ENCODE results near the gene KPTN. TPM values are rescaled to one million over a fixed set of nuclear protein-coding genes. Genes with fewer than 3 reads are reported as not detected.

The KPTN gene
- total RNA-seq, 1 donor from 2014 or later = 9.3 TPM

GRCh38 chr19:47521473-47522180 lies 37.6 kb upstream of the KPTN start:
- Histone ChIP-seq H3K27ac (peak overlapping the region; percentile 36), H3K27me3 (no peaks in the 10 kb centered on the region), H3K4me1 (peaks cover 14% of the 10 kb centered on the region), H3K9me3 (no peaks in the 10 kb centered on the region), H3K36me3 (no peaks in the 10 kb centered on the region), H3K4me3 (no peak overlapping the region)
- TF ChIP-seq CTCF (IDR thresholded peaks at IDR 0.05) = no peak
- ATAC-seq (no peak), DNase-seq (no peak)
- intact Hi-C loops (cut with DNase I) = no loop called here

DNA sequence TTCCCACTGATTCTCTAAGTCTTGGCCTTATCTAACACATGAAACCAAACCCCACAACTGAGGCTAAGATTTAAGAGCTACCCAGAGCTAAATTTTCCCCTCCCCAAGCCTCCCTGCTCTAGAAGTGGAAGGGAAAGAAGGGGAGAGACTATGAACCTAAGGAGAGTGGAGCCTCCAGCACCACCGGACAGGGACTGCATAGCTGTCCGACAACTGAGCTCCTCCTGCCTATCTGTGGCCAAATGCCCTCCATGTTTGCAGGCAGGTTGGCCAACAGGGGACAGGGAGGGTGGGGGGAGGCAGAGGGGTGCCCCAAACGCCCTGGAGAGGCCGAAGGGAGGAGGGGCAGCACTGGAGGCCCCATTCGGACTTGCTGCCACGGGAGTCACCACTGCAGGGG lies 36.8 kb upstream of the KPTN start:
- no peak for TF ChIP-seq CTCF (IDR thresholded peaks at IDR 0.05)
- ATAC-seq = no peak
- H3K36me3 ChIP-seq = no peaks in the 10 kb centered on the region

GRCh38 chr19:47520343-47520806 lies 36.4 kb upstream of the KPTN start:
- Histone ChIP-seq H3K4me1 (peaks cover 24% of the 10 kb centered on the region), H3K4me3 (no peak overlapping the region), H3K36me3 (no peaks in the 10 kb centered on the region), H3K9me3 (no peaks in the 10 kb centered on the region), H3K27ac (no peak overlapping the region), H3K27me3 (no peaks in the 10 kb centered on the region)
- ATAC-seq (no peak), DNase-seq (no peak)
- intact Hi-C loops (cut with DNase I) = no loop called here
- TF ChIP-seq CTCF (IDR thresholded peaks at IDR 0.05) = no peak

More for the DNA sequence above, 36.8 kb upstream of the KPTN start:
- no peak overlapping the region for H3K4me3 ChIP-seq
- peaks cover 21% of the 10 kb centered on the region for H3K4me1 ChIP-seq
- intact Hi-C loops (cut with DNase I) = no loop called here
- no peak overlapping the region for H3K27ac ChIP-seq
- H3K27me3 ChIP-seq = no peaks in the 10 kb centered on the region
- no peaks in the 10 kb centered on the region for H3K9me3 ChIP-seq
- no peak for DNase-seq

DNA sequence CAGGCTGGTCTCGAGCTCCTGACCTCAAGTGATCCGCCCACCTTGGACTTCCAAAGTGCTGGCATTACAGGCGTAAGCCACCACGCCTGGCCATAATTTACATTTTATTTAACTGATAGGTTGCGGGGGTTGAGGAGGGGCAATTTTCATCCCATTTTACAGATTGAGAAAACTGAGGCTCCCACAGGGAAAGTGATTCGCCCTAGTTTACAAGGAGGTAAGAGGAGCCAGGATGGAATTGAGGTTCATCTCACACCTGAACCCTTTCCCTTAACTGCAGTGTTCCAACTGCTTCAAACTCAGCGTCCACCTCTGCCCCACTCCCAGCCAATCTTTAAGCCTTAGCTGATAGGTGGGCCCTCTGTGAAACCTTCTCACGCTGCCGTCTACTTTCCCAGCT lies 34.8 kb upstream of the KPTN start:
- intact Hi-C loops (cut with DNase I) = no loop called here
- Histone ChIP-seq H3K36me3 (no peaks in the 10 kb centered on the region), H3K27ac (no peak overlapping the region), H3K27me3 (no peaks in the 10 kb centered on the region), H3K9me3 (no peaks in the 10 kb centered on the region), H3K4me3 (no peak overlapping the region), H3K4me1 (peaks cover 24% of the 10 kb centered on the region)
- DNase-seq (no peak), ATAC-seq (no peak)
- TF ChIP-seq CTCF (IDR thresholded peaks at IDR 0.05) = no peak

GRCh38 chr19:47518139-47518538 lies 34.1 kb upstream of the KPTN start:
- no peak for TF ChIP-seq CTCF (IDR thresholded peaks at IDR 0.05)
- no peak for ATAC-seq
- peaks cover 29% of the 10 kb centered on the region for H3K4me1 ChIP-seq
- DNase-seq = no peak
- intact Hi-C loops (cut with DNase I) = no loop called here
- no peaks in the 10 kb centered on the region for H3K36me3 ChIP-seq
- no peaks in the 10 kb centered on the region for H3K27me3 ChIP-seq
- H3K9me3 ChIP-seq = no peaks in the 10 kb centered on the region
- H3K4me3 ChIP-seq = no peak overlapping the region
- H3K27ac ChIP-seq = no peak overlapping the region
